ENCODE results near the gene EXOC2.

The EXOC2 gene

DNA sequence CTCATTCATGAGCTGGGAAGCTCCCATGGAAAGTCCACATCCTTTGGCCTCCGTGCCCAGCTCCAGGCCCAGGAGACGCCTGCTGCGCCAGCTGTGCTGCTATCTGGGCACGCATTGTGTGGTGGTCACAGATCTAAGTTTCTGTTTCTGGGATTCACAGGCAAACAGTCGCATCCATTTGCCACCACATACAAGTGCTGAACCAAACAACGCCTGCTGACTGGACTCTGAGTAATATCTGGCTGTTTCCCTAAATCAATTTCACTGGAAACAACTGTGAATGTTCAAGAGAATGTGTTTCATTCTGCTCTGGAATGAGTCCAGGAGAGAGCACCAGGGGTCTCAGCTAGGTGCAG lies 255.9 kb downstream of the EXOC2 start:
- no peak for DNase-seq

DNA sequence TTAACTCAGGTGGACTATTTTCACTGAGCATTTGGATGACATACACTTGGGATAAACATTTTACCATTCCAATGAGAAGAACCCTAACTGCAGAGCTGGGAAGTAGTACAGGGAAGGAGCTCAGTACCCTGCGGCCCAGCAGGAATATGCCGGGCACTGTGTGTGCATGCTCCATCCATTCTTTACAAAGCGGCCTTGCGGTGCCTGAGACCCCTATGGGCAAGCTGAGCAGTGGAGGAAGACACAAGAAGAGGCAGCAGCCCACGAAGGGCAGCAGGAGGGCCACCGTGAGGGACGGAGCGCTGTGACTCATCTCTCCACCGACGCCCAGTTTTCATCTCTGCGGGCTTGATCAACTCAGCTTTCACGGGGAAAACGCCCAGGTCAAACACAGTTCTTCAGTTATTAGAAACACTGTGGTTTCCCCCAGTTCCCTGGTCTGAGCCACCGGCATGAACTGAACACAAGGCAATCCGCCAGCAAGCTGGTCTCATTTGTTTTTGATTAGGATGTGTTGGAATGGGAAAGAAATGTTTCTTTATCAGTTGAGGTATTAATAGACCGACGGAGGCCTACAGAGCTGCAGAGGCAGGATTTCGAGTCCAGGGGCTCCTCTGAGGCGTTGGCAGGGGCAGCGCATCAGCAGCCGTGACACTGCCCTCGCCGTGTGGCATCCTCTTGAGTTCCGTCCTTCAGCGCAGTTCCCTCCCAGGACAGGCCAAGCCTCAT lies 256.5 kb downstream of the EXOC2 start:
- DNase-seq, result no peak

DNA sequence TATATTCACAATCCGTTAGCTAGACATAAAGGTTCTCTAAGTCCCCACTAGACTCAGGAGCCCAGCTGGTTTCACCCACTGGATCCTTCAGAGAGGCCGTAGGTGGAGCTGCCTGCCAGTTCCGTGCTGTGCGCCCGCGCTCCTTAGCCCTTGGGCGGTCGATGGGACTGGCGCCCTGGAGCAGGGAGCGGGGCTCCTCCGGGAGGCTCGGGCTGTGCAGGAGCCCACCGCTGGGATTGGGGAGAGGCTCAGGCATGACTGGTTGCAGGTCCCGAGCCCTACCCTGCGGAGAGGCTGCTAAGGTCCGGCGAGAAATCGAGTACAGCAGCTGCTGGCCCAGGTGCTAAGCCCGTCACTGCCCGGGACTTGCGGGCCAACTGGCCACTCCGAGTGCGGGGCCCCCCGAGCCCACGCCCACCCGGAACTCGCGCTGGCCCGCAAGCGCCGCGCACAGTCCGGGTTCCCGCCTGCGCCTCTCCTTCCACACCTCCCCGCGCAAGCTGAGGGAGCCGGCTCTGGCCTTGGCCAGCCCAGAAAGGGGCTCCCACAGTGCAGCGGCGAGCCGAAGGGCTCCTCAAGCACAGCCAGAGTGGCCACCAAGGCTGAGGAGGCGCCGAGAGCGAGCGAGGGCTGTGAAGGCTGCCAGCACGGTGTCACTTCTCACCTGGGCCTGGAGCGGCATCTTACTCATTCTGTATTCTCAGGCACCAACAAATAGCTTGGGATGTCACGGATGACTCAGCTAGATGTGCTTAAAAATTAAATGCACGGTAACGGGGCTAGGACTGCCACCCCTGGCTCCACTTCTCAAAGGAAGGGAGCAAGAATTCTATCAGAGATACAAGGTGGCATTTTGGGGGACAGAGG lies 257.3 kb downstream of the EXOC2 start:
- DNase-seq, result no peak

Data from GDM1 (cell line).